Esophagus squamous epithelium (tissue), 5 donors: ENCODE results near the gene CORO7. TPM values are rescaled to one million over a fixed set of nuclear protein-coding genes. Genes with fewer than 3 reads are reported as not detected.

Experiments
- DNase-seq: peaks from one replicate; lab custom pipeline; 2025; lab: John Stamatoyannopoulos, UW
- H3K27ac ChIP-seq, 4 donors: fragments of 200-600 bp; sonication (generic); one replicate each; pipeline ENCODE4 v1.5.1; 2016 to 2019; ENCODE audit warnings: mild to moderate bottlenecking in 1 of 4
- H3K27me3 ChIP-seq, 4 donors: fragments of 200-600 bp; sonication (generic); 1 replicate in 3 of 4; 2 replicates in 1 of 4; pipeline versions ENCODE4 v1.5.1 to v1.6.0; 2017 to 2021; ENCODE audit warnings: antibody characterized with exemption in 1 of 4
- H3K36me3 ChIP-seq, 3 donors: fragments of 200-600 bp; sonication (generic); one replicate each; pipeline ENCODE4 v1.5.1; 2016 to 2019
- H3K4me1 ChIP-seq, 3 donors: fragments of 200-600 bp; sonication (generic); one replicate each; pipeline ENCODE4 v1.5.1; 2017 to 2019
- H3K4me3 ChIP-seq, 4 donors: fragments of 200-600 bp; sonication (generic); 1 replicate in 3 of 4; 2 replicates in 1 of 4; pipeline ENCODE4 v1.5.1; 2016 to 2019; ENCODE audit warnings: mild to moderate bottlenecking in 2 of 4, moderate library complexity in 1 of 4
- H3K9me3 ChIP-seq, 3 donors: fragments of 200-600 bp; sonication (generic); one replicate each; pipeline ENCODE4 v1.5.1; 2016 to 2019
- CTCF ChIP-seq, 6 experiments: fragments of 450-650 bp in 4 of 6; fragments of 200-600 bp in 2 of 6; sonication (generic) in 2 of 6; IDR thresholded peaks; one replicate each; pipeline ENCODE4 v1.5.1; 2016 to 2019; ENCODE audit warnings: antibody characterized with exemption in 6 of 6, mild to moderate bottlenecking in 4 of 6, moderate library complexity in 4 of 6
- POLR2A ChIP-seq, 4 donors: fragments of 450-650 bp; IDR thresholded peaks; one replicate each; pipeline ENCODE4 v1.6.1; 2017; ENCODE audit warnings: antibody characterized with exemption in 4 of 4, mild to moderate bottlenecking in 4 of 4, moderate library complexity in 3 of 4
- WGBS, 2 donors: methylation state at CpG; one replicate each; pipeline ENCODE4 v1.1.5; 2018; 5-methylcytosine and 5-hydroxymethylcytosine counted together
- intact Hi-C: fragments of 100-400 bp; cut with DNase I; formaldehyde crosslinking; loops from one replicate; pipeline ENCODE4 v1.15.0; 2022
- total RNA-seq, 4 donors: library from RNA; depleted of rRNA; stranded (reverse); fragments of >200 nt; gene quantifications; one replicate each; pipeline ENCODE4 v1.1.0, GENCODE V29; 2016
- donor health status: DM: yes; HTN: yes; CAD: no.

Gene CORO7
- total RNA-seq, 4 donors from 2014 or later, result 15.8 to 25.9 (median 17.8) TPM

DNA sequence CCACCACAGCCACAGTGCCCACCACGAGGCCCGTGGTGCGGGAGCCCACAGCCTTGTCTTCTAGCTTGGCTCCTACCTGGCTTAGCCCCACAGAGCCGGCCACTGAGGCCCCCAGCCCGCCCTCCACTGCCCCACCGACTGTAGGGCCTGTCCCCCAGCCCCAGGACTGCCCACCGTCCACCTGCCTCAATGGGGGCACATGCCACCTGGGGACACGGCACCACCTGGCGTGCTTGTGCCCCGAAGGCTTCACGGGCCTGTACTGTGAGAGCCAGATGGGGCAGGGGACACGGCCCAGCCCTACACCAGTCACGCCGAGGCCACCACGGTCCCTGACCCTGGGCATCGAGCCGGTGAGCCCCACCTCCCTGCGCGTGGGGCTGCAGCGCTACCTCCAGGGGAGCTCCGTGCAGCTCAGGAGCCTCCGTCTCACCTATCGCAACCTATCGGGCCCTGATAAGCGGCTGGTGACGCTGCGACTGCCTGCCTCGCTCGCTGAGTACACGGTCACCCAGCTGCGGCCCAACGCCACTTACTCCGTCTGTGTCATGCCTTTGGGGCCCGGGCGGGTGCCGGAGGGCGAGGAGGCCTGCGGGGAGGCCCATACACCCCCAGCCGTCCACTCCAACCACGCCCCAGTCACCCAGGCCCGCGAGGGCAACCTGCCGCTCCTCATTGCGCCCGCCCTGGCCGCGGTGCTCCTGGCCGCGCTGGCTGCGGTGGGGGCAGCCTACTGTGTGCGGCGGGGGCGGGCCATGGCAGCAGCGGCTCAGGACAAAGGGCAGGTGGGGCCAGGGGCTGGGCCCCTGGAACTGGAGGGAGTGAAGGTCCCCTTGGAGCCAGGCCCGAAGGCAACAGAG, 34.2 kb downstream of the CORO7 start:
- no peak overlapping the region for H3K27ac ChIP-seq

GRCh38 chr16:4381072-4381934, 35.1 kb downstream of the CORO7 start:
- 94 to 100% methylated on average over 10 to 15 of the region's 59 CpGs for WGBS, 2 donors
- H3K36me3 ChIP-seq, result peaks cover 0 to 80% (median 14%) of the 10 kb centered on the region in 3 donors
- H3K4me3 ChIP-seq, result no peak overlapping the region
- H3K27ac ChIP-seq, result no peak overlapping the region
- no peaks in the 10 kb centered on the region for H3K9me3 ChIP-seq
- no peak for TF ChIP-seq CTCF (IDR thresholded peaks at IDR 0.05)
- no peak for TF ChIP-seq POLR2A (IDR thresholded peaks at IDR 0.05)
- H3K4me1 ChIP-seq, result peaks cover 19 to 64% (median 21%) of the 10 kb centered on the region in 3 donors
- no peak for DNase-seq
- intact Hi-C loops, result no loop called here
- no peaks in the 10 kb centered on the region for H3K27me3 ChIP-seq

More for the DNA sequence above, 34.2 kb downstream of the CORO7 start:
- Histone ChIP-seq H3K4me3 (no peak overlapping the region), H3K4me1 (peaks cover 10 to 64% (median 12%) of the 10 kb centered on the region in 3 donors), H3K36me3 (peaks cover 0 to 86% (median 14%) of the 10 kb centered on the region in 3 donors), H3K9me3 (no peaks in the 10 kb centered on the region), H3K27me3 (no peaks in the 10 kb centered on the region)
- TF ChIP-seq POLR2A (IDR thresholded peaks at IDR 0.05) (no peak), CTCF (IDR thresholded peaks at IDR 0.05) (no peak)
- 80% methylated on average over 3 of the region's 55 CpGs; no CpG with 5 or more reads in 1 of the 2 donors for WGBS, 2 donors
- intact Hi-C loops, result no loop called here
- DNase-seq, result no peak

DNA sequence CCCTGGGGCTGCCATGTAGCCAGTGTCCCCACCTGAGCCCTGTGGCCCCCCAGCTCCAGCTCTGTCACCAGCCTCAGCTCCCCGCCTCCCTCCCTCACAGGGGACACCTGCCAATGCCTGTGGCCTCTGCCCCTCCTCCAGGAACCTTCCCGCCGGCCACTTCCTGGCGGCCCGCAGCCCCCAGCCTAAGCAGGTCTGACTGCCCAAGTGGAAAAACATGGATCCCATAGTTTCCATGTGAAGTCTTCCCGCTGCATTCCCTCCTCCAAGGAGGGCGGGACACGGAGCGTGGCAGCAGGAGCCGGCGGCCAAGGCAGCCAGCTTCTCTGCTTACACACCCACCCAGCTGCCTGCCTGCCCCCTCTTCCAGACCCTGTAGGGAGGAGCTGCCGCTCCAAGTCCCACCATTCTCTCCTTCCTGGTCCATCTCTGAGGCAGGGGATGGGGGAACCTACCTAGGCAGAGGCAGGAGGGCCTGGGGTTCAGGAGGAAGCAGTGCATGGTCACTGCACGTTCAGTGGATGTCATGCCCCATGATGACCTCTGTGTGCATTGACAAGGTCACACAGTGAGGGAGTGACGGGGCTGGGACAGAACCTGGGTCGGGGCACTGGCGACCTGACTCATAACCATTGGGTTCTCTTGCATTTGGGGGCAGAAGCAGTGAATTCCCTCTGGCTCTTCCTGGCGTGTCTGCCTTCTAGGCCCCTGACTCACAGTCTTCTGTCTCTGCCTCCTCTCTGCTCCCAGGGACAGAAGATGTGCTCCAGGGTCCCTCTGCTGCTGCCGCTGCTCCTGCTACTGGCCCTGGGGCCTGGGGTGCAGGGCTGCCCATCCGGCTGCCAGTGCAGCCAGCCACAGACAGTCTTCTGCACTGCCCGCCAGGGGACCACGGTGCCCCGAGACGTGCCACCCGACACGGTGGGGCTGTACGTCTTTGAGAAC, 36.0 kb downstream of the CORO7 start:
- peaks cover 0 to 73% (median 14%) of the 10 kb centered on the region in 3 donors for H3K36me3 ChIP-seq

More for the DNA sequence above, 36.0 kb downstream of the CORO7 start:
- Histone ChIP-seq H3K9me3 (no peaks in the 10 kb centered on the region), H3K4me1 (peaks cover 23 to 70% (median 29%) of the 10 kb centered on the region in 3 donors), H3K27me3 (no peaks in the 10 kb centered on the region), H3K4me3 (no peak overlapping the region), H3K27ac (no peak overlapping the region)
- TF ChIP-seq CTCF (IDR thresholded peaks at IDR 0.05) (no peak), POLR2A (IDR thresholded peaks at IDR 0.05) (no peak)
- intact Hi-C loops, result no loop called here
- DNase-seq, result no peak
- 80 to 92% methylated on average over 2 to 18 of the region's 26 CpGs for WGBS, 2 donors
